H1 (cell line): ENCODE data around the gene DNASE1L1. TPM values are rescaled to one million over a fixed set of nuclear protein-coding genes. Genes with fewer than 3 reads are reported as not detected.

ENCODE experiments used
- CTCF ChIA-PET: fragments of 300-600 bp; sonication (Branson Sonifier 250); formaldehyde crosslinking; loops from one replicate; lab custom pipeline; 2021; ENCODE audit not compliant: partially characterized antibody; lab: Charles Lee
- POLR2A ChIA-PET: fragments of 300-600 bp; sonication (Branson Sonifier 250); formaldehyde crosslinking; loops from one replicate; lab custom pipeline; 2021; ENCODE audit warnings: inconsistent platforms; ENCODE audit not compliant: partially characterized antibody; lab: Charles Lee
- DNase-seq, 2 experiments: peaks; one replicate each; pipeline versions ENCODE4 v3.0.0 to v3.0.0-alpha.2; 2010 to 2022; ENCODE audit warnings: low spot score in 2 of 2, low read depth in 1 of 2, mixed read lengths in 1 of 2
- FAIRE-seq: peaks from 2 replicates; lab custom pipeline; 2011; peaks lifted over from hg19 to GRCh38; lab: Jason Lieb, UNC
- H2AFZ ChIP-seq: 2 replicates; pipeline ENCODE4 v1.8.1; 2012; ENCODE audit warnings: low read length, inconsistent platforms
- H2AK5ac ChIP-seq: 2 replicates; pipeline ENCODE4 v1.6.1; 2013; ENCODE audit warnings: low read depth, low read length
- H2BK120ac ChIP-seq: replicated peaks from 2 replicates; pipeline ENCODE3; 2013; ENCODE audit warnings: low read depth, low read length, inconsistent platforms
- H2BK12ac ChIP-seq: 2 replicates; pipeline ENCODE4 v1.6.1; 2013; ENCODE audit warnings: low read depth, low read length
- H2BK15ac ChIP-seq: 2 replicates; pipeline ENCODE4 v1.6.1; 2013; ENCODE audit warnings: low read length
- H2BK20ac ChIP-seq: 2 replicates; pipeline ENCODE4 v1.6.1; 2013; ENCODE audit warnings: low read length
- H2BK5ac ChIP-seq: 2 replicates; pipeline ENCODE4 v1.6.1; 2013; ENCODE audit warnings: low read depth, low read length
- H3K14ac ChIP-seq: 2 replicates; pipeline ENCODE4 v1.6.1; 2013; ENCODE audit warnings: inconsistent platforms; ENCODE audit not compliant: insufficient read length
- H3K18ac ChIP-seq: 2 replicates; pipeline ENCODE4 v1.6.1; 2013; ENCODE audit warnings: low read length; ENCODE audit errors: extremely low read depth
- H3K23ac ChIP-seq: 2 replicates; pipeline ENCODE4 v1.6.1; 2013; ENCODE audit warnings: inconsistent platforms; ENCODE audit not compliant: insufficient read length
- H3K23me2 ChIP-seq: 2 replicates; pipeline ENCODE4 v1.6.1; 2013; ENCODE audit warnings: low read depth, low read length
- H3K27ac ChIP-seq: 2 replicates; pipeline ENCODE4 v1.6.1; 2011; ENCODE audit warnings: low read depth, low read length, inconsistent platforms
- H3K27me3 ChIP-seq, 4 experiments: replicated peaks in 1 of 4; 1 replicate in 1 of 4; 2 replicates in 3 of 4; pipeline versions ENCODE4 v1.6.1 to v1.8.1; 2011 to 2013; ENCODE audit warnings: low read length in 3 of 4, mild to moderate bottlenecking in 3 of 4, inconsistent platforms in 2 of 4, mixed read lengths in 2 of 4, moderate library complexity in 1 of 4; ENCODE audit not compliant: control insufficient read depth in 3 of 4, insufficient read depth in 3 of 4; ENCODE audit errors: extremely low read depth in 1 of 4
- H3K36me3 ChIP-seq, 4 experiments: 2 replicates each; pipeline versions ENCODE4 v1.6.1 to v1.8.1; 2011 to 2013; ENCODE audit warnings: mild to moderate bottlenecking in 4 of 4, low read length in 3 of 4, moderate library complexity in 2 of 4, control low read depth in 1 of 4, inconsistent platforms in 1 of 4; ENCODE audit not compliant: insufficient read depth in 4 of 4, control insufficient read depth in 2 of 4
- H3K4ac ChIP-seq: replicated peaks from 2 replicates; pipeline ENCODE3; 2013; ENCODE audit warnings: low read length, low read depth, mixed read lengths, inconsistent platforms; ENCODE audit not compliant: insufficient read length
- H3K4me1 ChIP-seq, 4 experiments: replicated peaks in 1 of 4; 1 replicate in 1 of 4; 2 replicates in 3 of 4; pipeline versions ENCODE4 v1.6.1 to v1.8.1; 2011 to 2013; ENCODE audit warnings: low read length in 3 of 4, inconsistent platforms in 2 of 4, mixed read lengths in 1 of 4; ENCODE audit not compliant: insufficient read depth in 4 of 4, control insufficient read depth in 3 of 4
- H3K4me2 ChIP-seq, 2 experiments: 2 replicates each; pipeline versions ENCODE4 v1.6.1 to v1.8.1; 2011 to 2013; ENCODE audit warnings: low read depth in 2 of 2, low read length in 2 of 2, control low read depth in 1 of 2, inconsistent platforms in 1 of 2, mild to moderate bottlenecking in 1 of 2; ENCODE audit not compliant: insufficient read depth in 1 of 2
- H3K4me3 ChIP-seq, 4 experiments: fragments of 200-600, 300-600 bp in 1 of 4; sonication (generic), shearing (Covaris generic), sonication (Bioruptor Twin) in 1 of 4; 2 replicates each; pipeline versions ENCODE4 v1.5.1 to v1.8.1; 2011 to 2016; ENCODE audit warnings: low read length in 4 of 4, low read depth in 3 of 4, control low read depth in 2 of 4, inconsistent platforms in 2 of 4, mild to moderate bottlenecking in 2 of 4, mixed read lengths in 1 of 4, moderate library complexity in 1 of 4; ENCODE audit not compliant: insufficient read depth in 2 of 4; ENCODE audit errors: extremely low read depth in 1 of 4
- H3K56ac ChIP-seq: replicated peaks from 2 replicates; pipeline ENCODE3; 2013; ENCODE audit warnings: low read depth, mild to moderate bottlenecking, mixed read lengths, low read length, inconsistent platforms; ENCODE audit not compliant: insufficient read length
- H3K79me1 ChIP-seq: 2 replicates; pipeline ENCODE4 v1.6.1; 2013; ENCODE audit warnings: low read depth, low read length, control low read depth
- H3K79me2 ChIP-seq, 2 experiments: 2 replicates each; pipeline versions ENCODE4 v1.6.1 to v1.8.1; 2012 to 2013; ENCODE audit warnings: low read length in 2 of 2, mild to moderate bottlenecking in 2 of 2, inconsistent platforms in 1 of 2; ENCODE audit not compliant: insufficient read depth in 2 of 2, control insufficient read depth in 1 of 2
- H3K9ac ChIP-seq, 4 experiments: replicated peaks in 1 of 4; 1 replicate in 1 of 4; 2 replicates in 3 of 4; pipeline versions ENCODE4 v1.6.1 to v1.8.1; 2011 to 2013; ENCODE audit warnings: low read depth in 3 of 4, low read length in 3 of 4, control low read depth in 2 of 4, mild to moderate bottlenecking in 2 of 4, moderate library complexity in 2 of 4, inconsistent platforms in 1 of 4; ENCODE audit errors: extremely low read depth in 1 of 4
- H3K9me3 ChIP-seq, 2 experiments: 2 replicates each; pipeline versions ENCODE4 v1.6.1 to v1.8.1; 2012 to 2013; ENCODE audit warnings: mild to moderate bottlenecking in 2 of 2, moderate library complexity in 2 of 2, control low read depth in 1 of 2, inconsistent platforms in 1 of 2, low read depth in 1 of 2, low read length in 1 of 2, mixed read lengths in 1 of 2; ENCODE audit not compliant: insufficient read depth in 2 of 2
- H4K20me1 ChIP-seq, 2 experiments: replicated peaks in 1 of 2; 2 replicates each; pipeline versions ENCODE3 to v1.8.1; 2011 to 2013; ENCODE audit warnings: inconsistent platforms in 2 of 2, low read length in 2 of 2, mild to moderate bottlenecking in 1 of 2; ENCODE audit not compliant: insufficient read depth in 2 of 2, control insufficient read depth in 1 of 2
- H4K5ac ChIP-seq: 2 replicates; pipeline ENCODE4 v1.6.1; 2013; ENCODE audit warnings: low read length, low read depth, mixed read lengths, inconsistent platforms; ENCODE audit not compliant: insufficient read length
- H4K8ac ChIP-seq: 2 replicates; pipeline ENCODE4 v1.8.0; 2013; ENCODE audit warnings: mild to moderate bottlenecking, moderate library complexity, low read length, inconsistent platforms; ENCODE audit not compliant: insufficient read depth; ENCODE audit errors: extremely low read depth
- H4K91ac ChIP-seq: replicated peaks from 2 replicates; pipeline ENCODE3; 2013; ENCODE audit warnings: low read length, mixed read lengths, inconsistent platforms; ENCODE audit not compliant: insufficient read length
- BACH1 ChIP-seq: IDR thresholded peaks from 2 replicates; pipeline ENCODE4 v1.6.1; 2012; ENCODE audit warnings: low read length, improper control_type of control experiment
- CREB1 ChIP-seq: IDR thresholded peaks from 2 replicates; pipeline ENCODE4 v1.6.1; 2012; ENCODE audit warnings: inconsistent platforms
- CTCF ChIP-seq, 3 experiments: IDR thresholded peaks; 1 replicate in 2 of 3; 2 replicates in 1 of 3; pipeline versions ENCODE4 v1.5.1 to v1.6.1; 2011; ENCODE audit warnings: low read length in 3 of 3, mild to moderate bottlenecking in 3 of 3, inconsistent platforms in 2 of 3, low read depth in 1 of 3, moderate library complexity in 1 of 3; ENCODE audit not compliant: insufficient read depth in 1 of 3; ENCODE audit errors: control extremely low read depth in 1 of 3
- EGR1 ChIP-seq: IDR thresholded peaks from 2 replicates; pipeline ENCODE4 v1.6.1; 2011; ENCODE audit warnings: low read depth, low read length, borderline replicate concordance
- JUN ChIP-seq: IDR thresholded peaks from 2 replicates; pipeline ENCODE4 v1.6.1; 2011; ENCODE audit warnings: low read depth, mild to moderate bottlenecking, improper control_type of control experiment, low read length
- KDM4A ChIP-seq: IDR thresholded peaks from one replicate; pipeline ENCODE4 v1.7.1; 2012; ENCODE audit warnings: low read depth, mild to moderate bottlenecking, moderate library complexity, low read length, inconsistent platforms; ENCODE audit not compliant: severe bottlenecking
- KDM5A ChIP-seq: fragments of 200-600 bp; IDR thresholded peaks from 2 replicates; pipeline ENCODE4 v1.7.1; 2012; ENCODE audit warnings: mild to moderate bottlenecking, low read length, inconsistent platforms, mixed read lengths
- SP4 ChIP-seq: IDR thresholded peaks from 2 replicates; pipeline ENCODE4 v1.6.1; 2012; ENCODE audit warnings: low read length, inconsistent platforms
- TAF1 ChIP-seq: IDR thresholded peaks from 2 replicates; pipeline ENCODE4 v1.6.1; 2011; ENCODE audit warnings: mild to moderate bottlenecking, low read depth, low read length
- WGBS, 2 experiments: shearing (Covaris generic) in 1 of 2; methylation state at CpG; one replicate each; pipeline versions ENCODE4 v1.1.6 to v1.1.7; 2013 to 2015; ENCODE audit warnings: low lambda C conversion rate in 2 of 2, mixed read lengths in 2 of 2, inconsistent platforms in 1 of 2, low coverage in 1 of 2, missing lambda C conversion rate in 1 of 2; ENCODE audit not compliant: insufficient replicate concordance in 2 of 2, insufficient coverage in 1 of 2, insufficient read length in 1 of 2; ENCODE audit errors: extremely low coverage in 1 of 2, missing lambda C conversion rate in 1 of 2; 5-methylcytosine and 5-hydroxymethylcytosine counted together
- polyA plus RNA-seq, 7 experiments: library from polyadenylated mRNA; depleted of rRNA in 3 of 7; stranded (reverse) in 5 of 7; unstranded in 2 of 7; fragments of >200 nt in 5 of 7; fragments of 200-250 nt in 2 of 7; gene quantifications; 1 replicate in 5 of 7; 2 replicates in 1 of 7; 4 replicates in 1 of 7; pipeline versions ENCODE4 v1.2.1 to v1.2.3, GENCODE V29; 2011 to 2013; ENCODE audit warnings: missing spikeins in 2 of 7, mixed read lengths in 2 of 7
- total RNA-seq: library from RNA; stranded (reverse); fragmentation: NEBNext Ultra II Directional; extraction: Animal tissue kit (Norgen Biotek cat#: 25700); gene quantifications from 2 replicates; pipeline ENCODE4 v1.2.1, GENCODE V29; 2021

DNASE1L1 gene
- total and polyA plus RNA-seq, 2 of the 8 experiments (the other 6 are each of a cell fraction or from before 2014, with no cell fraction given) = 8.7 to 30.0 TPM

- DNase-seq = no peak
- CTCF ChIA-PET = interaction anchor here (0.6 to 1.4 kb wide), 3 partner anchors 20 to 265 kb away, joined by 3 read pairs; no protein-coding TSS in a partner anchor
- H3K4ac ChIP-seq = no peak overlapping the region
- WGBS, 2 experiments = 94% methylated on average over 5 of the region's 12 CpGs; no CpG with 5 or more reads in 1 of the 2 experiments
- no peak overlapping the region for H2AK5ac ChIP-seq
- H3K56ac ChIP-seq = no peak overlapping the region
- TF ChIP-seq JUN = no peak
- TF ChIP-seq KDM5A = no peak
- no peak for TF ChIP-seq TAF1
- TF ChIP-seq EGR1 = no peak
- no peak for TF ChIP-seq SP4
- no peak for TF ChIP-seq KDM4A
- no peak for TF ChIP-seq CTCF (IDR thresholded peaks at IDR 0.05; ENCODE audit: control extremely low read depth in 1 of 3, insufficient read depth in 1 of 3, low read depth in 1 of 3, low read length in 3 of 3)
- no peak for TF ChIP-seq BACH1
- TF ChIP-seq CREB1 = no peak
- TF ChIP-seq, all 59 proteins: peak for 0
- no peak overlapping the region for H3K27ac ChIP-seq
- no peaks in the 10 kb centered on the region; a peak in 1 of 4 replicates for H3K79me2 ChIP-seq
- peaks cover 3% of the 10 kb centered on the region; the same call in 1 of the 2 replicates for H3K23me2 ChIP-seq
- no peak overlapping the region for H3K9ac ChIP-seq
- no peak overlapping the region for H2BK20ac ChIP-seq
- no peak overlapping the region for H4K91ac ChIP-seq
- H3K18ac ChIP-seq = no peak overlapping the region
- H2BK15ac ChIP-seq = no peak overlapping the region
- H3K36me3 ChIP-seq = peaks cover 0 to 22% (median 10%) of the 10 kb centered on the region in 4 experiments; a peak in 5 of 8 replicates
- no peaks in the 10 kb centered on the region for H3K27me3 ChIP-seq
- no peak overlapping the region for H3K4me3 ChIP-seq
- no peak overlapping the region for H2BK12ac ChIP-seq
- H2BK5ac ChIP-seq = no peak overlapping the region
- H3K4me1 ChIP-seq = peaks cover 0 to 4% (median 0%) of the 10 kb centered on the region in 4 experiments; a peak in 1 of 7 replicates
- FAIRE-seq = no peak
- no peak overlapping the region for H3K14ac ChIP-seq
- H3K9me3 ChIP-seq = no peaks in the 10 kb centered on the region
- H2AFZ ChIP-seq = no peak overlapping the region
- H4K8ac ChIP-seq = no peak overlapping the region
- H4K20me1 ChIP-seq = peaks cover 0 to 2% of the 10 kb centered on the region in 2 experiments
- H3K4me2 ChIP-seq = no peak overlapping the region
- H4K5ac ChIP-seq = no peak overlapping the region
- POLR2A ChIA-PET = interaction anchor here (1.5 to 1.7 kb wide), 3 partner anchors 16 to 77 kb away, joined by 3 to 4 read pairs (median 4); no protein-coding TSS in a partner anchor
- no peak overlapping the region for H3K23ac ChIP-seq
- H3K79me1 ChIP-seq = no peaks in the 10 kb centered on the region; the same call in 1 of the 2 replicates
- H2BK120ac ChIP-seq = no peak overlapping the region
These were observed 37.4 kb upstream of the DNASE1L1 start for GRCh38 chrX:154446430-154446829.
